Measurements from ENCODE around the gene FASN. TPM values are rescaled to one million over a fixed set of nuclear protein-coding genes. Genes with fewer than 3 reads are reported as not detected.

Gene FASN
- polyA plus RNA-seq, 2 of the 4 experiments (the other 2 are of a cell fraction) = 12.9 to 169 TPM

DNA sequence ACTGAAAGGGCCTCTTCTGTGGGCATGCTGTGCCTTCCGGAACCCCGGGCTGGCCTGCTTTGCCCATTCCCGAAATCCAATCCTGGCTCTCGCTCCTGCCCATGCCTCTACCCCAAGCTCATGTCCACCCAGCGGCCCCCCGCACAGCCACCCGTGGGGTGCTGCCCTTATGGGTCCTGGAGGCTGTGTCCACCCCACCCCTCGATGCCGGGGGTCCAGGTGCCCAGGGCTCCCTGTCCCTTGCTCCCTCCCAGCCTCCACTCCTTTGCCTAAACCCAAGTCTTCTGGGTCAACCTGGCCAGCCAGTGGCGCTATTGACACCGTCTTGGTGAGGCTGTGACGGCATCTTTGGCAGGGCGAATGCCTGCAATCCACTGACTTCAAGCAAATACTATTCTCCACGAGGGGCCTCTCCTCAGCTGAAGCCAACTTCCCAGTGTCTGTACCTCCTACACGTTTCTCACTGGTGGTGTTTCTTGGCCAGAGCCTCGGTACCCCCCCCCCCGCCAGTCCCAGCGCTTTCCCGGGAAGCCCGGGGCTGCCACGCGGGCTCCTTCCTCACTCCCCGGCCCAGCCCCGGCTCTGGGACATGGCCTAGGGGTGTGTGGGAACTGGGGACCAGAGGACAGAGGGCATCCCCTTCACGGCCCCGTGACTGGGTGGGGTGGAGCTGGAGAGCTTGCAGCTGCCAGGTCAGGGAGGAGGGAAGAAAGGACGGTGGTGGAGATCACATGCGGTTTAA is 20.2 kb downstream of the FASN start (continued):
- TF ChIP-seq, protein P1, sequence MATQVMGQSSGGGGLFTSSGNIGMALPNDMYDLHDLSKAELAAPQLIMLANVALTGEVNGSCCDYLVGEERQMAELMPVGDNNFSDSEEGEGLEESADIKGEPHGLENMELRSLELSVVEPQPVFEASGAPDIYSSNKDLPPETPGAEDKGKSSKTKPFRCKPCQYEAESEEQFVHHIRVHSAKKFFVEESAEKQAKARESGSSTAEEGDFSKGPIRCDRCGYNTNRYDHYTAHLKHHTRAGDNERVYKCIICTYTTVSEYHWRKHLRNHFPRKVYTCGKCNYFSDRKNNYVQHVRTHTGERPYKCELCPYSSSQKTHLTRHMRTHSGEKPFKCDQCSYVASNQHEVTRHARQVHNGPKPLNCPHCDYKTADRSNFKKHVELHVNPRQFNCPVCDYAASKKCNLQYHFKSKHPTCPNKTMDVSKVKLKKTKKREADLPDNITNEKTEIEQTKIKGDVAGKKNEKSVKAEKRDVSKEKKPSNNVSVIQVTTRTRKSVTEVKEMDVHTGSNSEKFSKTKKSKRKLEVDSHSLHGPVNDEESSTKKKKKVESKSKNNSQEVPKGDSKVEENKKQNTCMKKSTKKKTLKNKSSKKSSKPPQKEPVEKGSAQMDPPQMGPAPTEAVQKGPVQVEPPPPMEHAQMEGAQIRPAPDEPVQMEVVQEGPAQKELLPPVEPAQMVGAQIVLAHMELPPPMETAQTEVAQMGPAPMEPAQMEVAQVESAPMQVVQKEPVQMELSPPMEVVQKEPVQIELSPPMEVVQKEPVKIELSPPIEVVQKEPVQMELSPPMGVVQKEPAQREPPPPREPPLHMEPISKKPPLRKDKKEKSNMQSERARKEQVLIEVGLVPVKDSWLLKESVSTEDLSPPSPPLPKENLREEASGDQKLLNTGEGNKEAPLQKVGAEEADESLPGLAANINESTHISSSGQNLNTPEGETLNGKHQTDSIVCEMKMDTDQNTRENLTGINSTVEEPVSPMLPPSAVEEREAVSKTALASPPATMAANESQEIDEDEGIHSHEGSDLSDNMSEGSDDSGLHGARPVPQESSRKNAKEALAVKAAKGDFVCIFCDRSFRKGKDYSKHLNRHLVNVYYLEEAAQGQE (IDR thresholded peaks at IDR 0.05) = no peak
- no peak for TF ChIP-seq MAZ (IDR thresholded peaks at IDR 0.05; ENCODE audit: borderline replicate concordance, low read depth, low read length)
- TF ChIP-seq, protein P2, sequence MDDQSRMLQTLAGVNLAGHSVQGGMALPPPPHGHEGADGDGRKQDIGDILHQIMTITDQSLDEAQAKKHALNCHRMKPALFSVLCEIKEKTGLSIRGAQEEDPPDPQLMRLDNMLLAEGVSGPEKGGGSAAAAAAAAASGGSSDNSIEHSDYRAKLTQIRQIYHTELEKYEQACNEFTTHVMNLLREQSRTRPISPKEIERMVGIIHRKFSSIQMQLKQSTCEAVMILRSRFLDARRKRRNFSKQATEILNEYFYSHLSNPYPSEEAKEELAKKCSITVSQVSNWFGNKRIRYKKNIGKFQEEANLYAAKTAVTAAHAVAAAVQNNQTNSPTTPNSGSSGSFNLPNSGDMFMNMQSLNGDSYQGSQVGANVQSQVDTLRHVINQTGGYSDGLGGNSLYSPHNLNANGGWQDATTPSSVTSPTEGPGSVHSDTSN (IDR thresholded peaks at IDR 0.05) = peak; percentile 31; the same call in 1 of the 2 replicates
- TF ChIP-seq, protein P3, sequence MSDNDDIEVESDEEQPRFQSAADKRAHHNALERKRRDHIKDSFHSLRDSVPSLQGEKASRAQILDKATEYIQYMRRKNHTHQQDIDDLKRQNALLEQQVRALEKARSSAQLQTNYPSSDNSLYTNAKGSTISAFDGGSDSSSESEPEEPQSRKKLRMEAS (IDR thresholded peaks at IDR 0.05) = no peak
- no peak for TF ChIP-seq CHD2 (IDR thresholded peaks at IDR 0.05; ENCODE audit: low read length, partially characterized antibody)
- TF ChIP-seq BHLHE40 (IDR thresholded peaks at IDR 0.05; ENCODE audit: low read depth, low read length) = no peak
- no peak for TF ChIP-seq KDM5A (IDR thresholded peaks at IDR 0.05)
- TF ChIP-seq NR3C1 (IDR thresholded peaks at IDR 0.05) = no peak
- TF ChIP-seq, protein P4, sequence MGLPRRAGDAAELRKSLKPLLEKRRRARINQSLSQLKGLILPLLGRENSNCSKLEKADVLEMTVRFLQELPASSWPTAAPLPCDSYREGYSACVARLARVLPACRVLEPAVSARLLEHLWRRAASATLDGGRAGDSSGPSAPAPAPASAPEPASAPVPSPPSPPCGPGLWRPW (IDR thresholded peaks at IDR 0.05) = no peak
- no peak for TF ChIP-seq JUNB (IDR thresholded peaks at IDR 0.05)
- TF ChIP-seq MYC (IDR thresholded peaks at IDR 0.05; ENCODE audit: borderline replicate concordance, low read length) = no peak

DNA sequence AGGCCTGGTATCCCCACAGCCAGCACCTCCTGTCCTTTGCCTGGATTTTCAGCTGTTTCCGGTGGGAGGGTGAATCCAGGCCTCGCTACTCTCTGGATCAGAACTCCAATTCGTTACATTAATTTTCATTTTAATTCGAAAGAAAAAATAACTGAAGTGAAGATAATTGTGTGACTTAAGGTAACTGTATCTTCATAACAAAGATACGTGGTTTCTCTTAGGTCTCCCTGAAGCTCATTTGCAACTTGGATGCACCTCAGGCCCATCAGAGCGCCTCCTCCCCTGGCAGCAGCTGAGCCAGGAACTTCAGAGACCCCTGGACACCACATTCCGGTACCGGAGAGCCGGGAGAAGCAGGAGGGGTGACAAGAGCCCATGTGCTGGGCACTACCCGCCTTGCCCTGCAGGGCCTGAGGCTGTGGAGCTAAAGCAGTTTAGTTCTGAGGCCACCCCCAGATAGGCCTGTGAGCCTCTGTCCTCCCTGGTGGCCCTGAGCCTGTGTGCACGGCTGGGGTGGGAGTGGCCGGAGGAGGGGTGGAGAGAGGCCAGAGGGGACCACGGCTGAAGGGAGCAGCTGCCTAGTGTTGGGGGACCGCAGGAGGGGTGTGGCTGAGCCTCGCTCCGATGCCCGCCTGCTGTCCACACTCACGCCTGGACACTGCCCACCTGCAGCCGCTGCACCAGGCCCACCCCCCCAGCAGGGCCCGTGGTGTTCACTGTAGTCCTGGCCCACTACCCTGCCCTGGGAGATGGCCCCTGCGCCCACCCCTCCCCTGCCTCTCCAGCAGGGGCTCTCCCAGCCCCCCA is 21.0 kb downstream of the FASN start:
- WGBS (ENCODE audit: missing lambda C conversion rate) = 88% methylated on average over 18 of the region's 21 CpGs
- CTCF ChIA-PET = interaction anchor here (1.0 to 2.3 kb wide), 7 partner anchors 9 to 118 kb away, joined by 3 to 19 read pairs (median 3); partner anchors contain the start of genes DCXR and RAC3

DNA sequence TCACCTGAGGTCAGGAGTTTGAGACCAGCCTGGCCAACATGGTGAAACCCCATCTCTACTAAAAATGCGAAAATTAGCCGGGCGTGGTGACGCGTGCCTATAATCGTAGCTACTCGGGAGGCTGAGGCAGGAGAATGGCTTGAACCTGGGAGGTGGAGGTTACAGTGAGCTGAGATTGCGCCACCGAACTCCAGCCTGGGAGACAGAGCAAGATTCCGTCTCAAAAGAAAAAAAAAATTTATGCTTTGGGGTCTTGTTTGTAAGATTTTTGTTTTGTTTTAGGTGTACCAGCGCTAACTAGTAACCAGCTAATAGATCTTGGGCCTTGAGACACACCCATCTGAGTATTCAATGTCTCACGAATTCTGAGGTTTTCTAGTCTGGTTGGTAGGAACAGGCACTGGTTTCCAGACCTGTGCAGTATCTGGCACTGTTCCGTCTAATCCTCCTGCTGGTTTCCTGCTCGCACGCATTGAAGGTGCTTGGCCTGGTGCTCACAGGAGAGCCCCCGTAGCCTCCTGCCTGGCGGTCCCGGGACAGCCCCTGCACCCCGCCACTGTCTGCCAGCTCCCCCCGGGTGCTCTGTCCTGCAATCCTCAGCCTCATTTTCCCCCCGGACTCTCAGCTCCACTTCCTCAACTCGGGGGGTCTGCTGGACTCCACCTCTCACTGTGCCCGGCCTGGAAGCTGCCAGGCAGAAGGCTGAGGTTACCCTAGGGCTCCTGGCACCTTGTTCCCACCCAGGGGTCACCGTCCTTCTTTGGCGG is 21.8 kb downstream of the FASN start:
- Histone ChIP-seq H3K4me2 (no peak overlapping the region), H3K4me1 (no peaks in the 10 kb centered on the region), H3K4me3 (no peak overlapping the region), H3K9me3 (no peaks in the 10 kb centered on the region), H3K27ac (no peak overlapping the region)
- DNase-seq (ENCODE audit: low read depth in 1 of 2, low spot score in 1 of 2) (no peak), ATAC-seq (peak; percentile 14; a peak in 3 of 6 replicates), FAIRE-seq (no peak)
- WGBS (ENCODE audit: missing lambda C conversion rate) = 89% methylated on average over 25 of the region's 25 CpGs
- POLR2A ChIA-PET = interaction anchor here (1.2 kb wide), 1 partner anchor 11 kb away, joined by 3 read pairs; no protein-coding TSS in a partner anchor
- CTCF ChIA-PET = interaction anchor here (0.7 to 2.3 kb wide), 8 partner anchors 9 to 117 kb away, joined by 3 to 19 read pairs (median 3); partner anchors contain the start of genes DCXR and RAC3
- TF ChIP-seq, protein P5, sequence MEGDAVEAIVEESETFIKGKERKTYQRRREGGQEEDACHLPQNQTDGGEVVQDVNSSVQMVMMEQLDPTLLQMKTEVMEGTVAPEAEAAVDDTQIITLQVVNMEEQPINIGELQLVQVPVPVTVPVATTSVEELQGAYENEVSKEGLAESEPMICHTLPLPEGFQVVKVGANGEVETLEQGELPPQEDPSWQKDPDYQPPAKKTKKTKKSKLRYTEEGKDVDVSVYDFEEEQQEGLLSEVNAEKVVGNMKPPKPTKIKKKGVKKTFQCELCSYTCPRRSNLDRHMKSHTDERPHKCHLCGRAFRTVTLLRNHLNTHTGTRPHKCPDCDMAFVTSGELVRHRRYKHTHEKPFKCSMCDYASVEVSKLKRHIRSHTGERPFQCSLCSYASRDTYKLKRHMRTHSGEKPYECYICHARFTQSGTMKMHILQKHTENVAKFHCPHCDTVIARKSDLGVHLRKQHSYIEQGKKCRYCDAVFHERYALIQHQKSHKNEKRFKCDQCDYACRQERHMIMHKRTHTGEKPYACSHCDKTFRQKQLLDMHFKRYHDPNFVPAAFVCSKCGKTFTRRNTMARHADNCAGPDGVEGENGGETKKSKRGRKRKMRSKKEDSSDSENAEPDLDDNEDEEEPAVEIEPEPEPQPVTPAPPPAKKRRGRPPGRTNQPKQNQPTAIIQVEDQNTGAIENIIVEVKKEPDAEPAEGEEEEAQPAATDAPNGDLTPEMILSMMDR (IDR thresholded peaks at IDR 0.05) = no peak
- TF ChIP-seq, protein P6, sequence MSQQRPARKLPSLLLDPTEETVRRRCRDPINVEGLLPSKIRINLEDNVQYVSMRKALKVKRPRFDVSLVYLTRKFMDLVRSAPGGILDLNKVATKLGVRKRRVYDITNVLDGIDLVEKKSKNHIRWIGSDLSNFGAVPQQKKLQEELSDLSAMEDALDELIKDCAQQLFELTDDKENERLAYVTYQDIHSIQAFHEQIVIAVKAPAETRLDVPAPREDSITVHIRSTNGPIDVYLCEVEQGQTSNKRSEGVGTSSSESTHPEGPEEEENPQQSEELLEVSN (IDR thresholded peaks at IDR 0.05; ENCODE audit: borderline replicate concordance, low read depth) = no peak
- TF ChIP-seq FOSB (CRISPR knock-in tag; IDR thresholded peaks at IDR 0.05) (0 out of 2 replicates have a peak, but pooled peaks have one; percentile 48), POLR2AphosphoS2 (conservative IDR thresholded peaks at IDR 0.05; ENCODE audit: low read length) (0 out of 2 replicates have a peak, but pooled peaks have one; percentile 2), NFE2L2 (conservative IDR thresholded peaks at IDR 0.05; ENCODE audit: low read length) (no peak), JUN (IDR thresholded peaks at IDR 0.05) (peak in 1 of 2 experiments; percentile 3; a peak in 1 of 5 replicates), MAFK (IDR thresholded peaks at IDR 0.05; ENCODE audit: partially characterized antibody) (no peak), HDAC2 (IDR thresholded peaks at IDR 0.05) (no peak)
- TF ChIP-seq, protein P7, sequence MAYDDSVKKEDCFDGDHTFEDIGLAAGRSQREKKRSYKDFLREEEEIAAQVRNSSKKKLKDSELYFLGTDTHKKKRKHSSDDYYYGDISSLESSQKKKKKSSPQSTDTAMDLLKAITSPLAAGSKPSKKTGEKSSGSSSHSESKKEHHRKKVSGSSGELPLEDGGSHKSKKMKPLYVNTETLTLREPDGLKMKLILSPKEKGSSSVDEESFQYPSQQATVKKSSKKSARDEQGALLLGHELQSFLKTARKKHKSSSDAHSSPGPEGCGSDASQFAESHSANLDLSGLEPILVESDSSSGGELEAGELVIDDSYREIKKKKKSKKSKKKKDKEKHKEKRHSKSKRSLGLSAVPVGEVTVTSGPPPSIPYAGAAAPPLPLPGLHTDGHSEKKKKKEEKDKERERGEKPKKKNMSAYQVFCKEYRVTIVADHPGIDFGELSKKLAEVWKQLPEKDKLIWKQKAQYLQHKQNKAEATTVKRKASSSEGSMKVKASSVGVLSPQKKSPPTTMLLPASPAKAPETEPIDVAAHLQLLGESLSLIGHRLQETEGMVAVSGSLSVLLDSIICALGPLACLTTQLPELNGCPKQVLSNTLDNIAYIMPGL (CRISPR knock-in tag; IDR thresholded peaks at IDR 0.05; ENCODE audit: borderline replicate concordance) = no peak

More for the DNA sequence above, 21.0 kb downstream of the FASN start:
- no peak overlapping the region for H3K4me3 ChIP-seq
- POLR2A ChIA-PET = interaction anchor here (1.2 kb wide), 1 partner anchor 10 kb away, joined by 3 read pairs; no protein-coding TSS in a partner anchor
- no peaks in the 10 kb centered on the region for H3K9me3 ChIP-seq
- H3K4me1 ChIP-seq = no peaks in the 10 kb centered on the region
- H3K27ac ChIP-seq = no peak overlapping the region
- TF ChIP-seq POLR2AphosphoS2 (conservative IDR thresholded peaks at IDR 0.05; ENCODE audit: low read length) (peak; percentile 32; the same call in 1 of the 2 replicates), MAFK (IDR thresholded peaks at IDR 0.05; ENCODE audit: partially characterized antibody) (no peak)
- no peak for FAIRE-seq
- ATAC-seq = peak; percentile 52 to 58
- no peak overlapping the region for H3K4me2 ChIP-seq
- no peak for DNase-seq (ENCODE audit: low read depth in 1 of 2, low spot score in 1 of 2)

Measured in A549 (cell line).